Measurements from ENCODE around the gene FOXC1. TPM values are rescaled to one million over a fixed set of nuclear protein-coding genes. Genes with fewer than 3 reads are reported as not detected.

The FOXC1 gene
- total RNA-seq, 2 experiments from 2014 or later = not detected

- Histone ChIP-seq H3K4me2 (ENCODE audit: low read length) (no peak overlapping the region), H3K9me3 (ENCODE audit: low read length) (no peaks in the 10 kb centered on the region), H2AFZ (ENCODE audit: low read length) (no peak overlapping the region), H3K36me3 (ENCODE audit: insufficient read depth, low read length) (no peaks in the 10 kb centered on the region), H3K9me2 (ENCODE audit: insufficient read depth, low read length) (no peaks in the 10 kb centered on the region), H3K4me3 (ENCODE audit: low read depth, low read length, poor library complexity, severe bottlenecking) (no peak overlapping the region), H3K79me2 (ENCODE audit: insufficient read depth, low read depth, low read length) (no peaks in the 10 kb centered on the region), H4K20me1 (ENCODE audit: insufficient read depth, low read length) (no peaks in the 10 kb centered on the region; the same call in 1 of the 2 replicates), H3K4me1 (ENCODE audit: insufficient read depth, low read length, poor library complexity, severe bottlenecking) (no peaks in the 10 kb centered on the region), H3K27ac (ENCODE audit: low read depth, low read length, poor library complexity, severe bottlenecking) (no peak overlapping the region)
- CTCF ChIA-PET (ENCODE audit: unreplicated experiment) = no interaction called here
- BruUV-seq (replicated peaks) = no TSS peak
- POLR2A ChIA-PET = no interaction called here
- TF ChIP-seq CTCF (conservative IDR thresholded peaks at IDR 0.05; ENCODE audit: low read length) (no peak), EZH2phosphoT487 (IDR thresholded peaks at IDR 0.05; ENCODE audit: borderline replicate concordance, low read depth, low read length) (no peak)
- DNase-seq (ENCODE audit: low spot score) = no peak
- intact Hi-C loops (cut with micrococcal nuclease; ENCODE audit: unreplicated experiment) = no loop called here
Measured at GRCh38 chr6:1629316-1629715, 19.6 kb downstream of the FOXC1 start.

- no peak for DNase-seq (ENCODE audit: low spot score)
- no peak for TF ChIP-seq CTCF (conservative IDR thresholded peaks at IDR 0.05; ENCODE audit: low read length)
- no peak for TF ChIP-seq EZH2phosphoT487 (IDR thresholded peaks at IDR 0.05; ENCODE audit: borderline replicate concordance, low read depth, low read length)
- intact Hi-C loops (cut with micrococcal nuclease; ENCODE audit: unreplicated experiment) = no loop called here
- POLR2A ChIA-PET = no interaction called here
- Histone ChIP-seq H3K27ac (ENCODE audit: low read depth, low read length, poor library complexity, severe bottlenecking) (no peak overlapping the region), H3K4me3 (ENCODE audit: low read depth, low read length, poor library complexity, severe bottlenecking) (no peak overlapping the region), H3K79me2 (ENCODE audit: insufficient read depth, low read depth, low read length) (no peaks in the 10 kb centered on the region), H3K9me2 (ENCODE audit: insufficient read depth, low read length) (no peaks in the 10 kb centered on the region), H3K36me3 (ENCODE audit: insufficient read depth, low read length) (no peaks in the 10 kb centered on the region), H3K4me1 (ENCODE audit: insufficient read depth, low read length, poor library complexity, severe bottlenecking) (no peaks in the 10 kb centered on the region), H4K20me1 (ENCODE audit: insufficient read depth, low read length) (no peaks in the 10 kb centered on the region; the same call in 1 of the 2 replicates), H3K4me2 (ENCODE audit: low read length) (no peak overlapping the region), H2AFZ (ENCODE audit: low read length) (no peak overlapping the region), H3K9me3 (ENCODE audit: low read length) (no peaks in the 10 kb centered on the region)
- CTCF ChIA-PET (ENCODE audit: unreplicated experiment) = no interaction called here
- no TSS peak for BruUV-seq (replicated peaks)
Measured at GRCh38 chr6:1630212-1630770, 20.6 kb downstream of the FOXC1 start.

- ChIA-PET CTCF (ENCODE audit: unreplicated experiment) (no interaction called here), POLR2A (no interaction called here)
- H3K79me2 ChIP-seq (ENCODE audit: insufficient read depth, low read depth, low read length) = no peaks in the 10 kb centered on the region
- no peak overlapping the region for H2AFZ ChIP-seq (ENCODE audit: low read length)
- BruUV-seq (replicated peaks) = no TSS peak
- H3K4me3 ChIP-seq (ENCODE audit: low read depth, low read length, poor library complexity, severe bottlenecking) = no peak overlapping the region
- no peaks in the 10 kb centered on the region for H4K20me1 ChIP-seq (ENCODE audit: insufficient read depth, low read length)
- intact Hi-C loops (cut with micrococcal nuclease; ENCODE audit: unreplicated experiment) = no loop called here
- TF ChIP-seq EZH2phosphoT487 (IDR thresholded peaks at IDR 0.05; ENCODE audit: borderline replicate concordance, low read depth, low read length) (no peak), CTCF (conservative IDR thresholded peaks at IDR 0.05; ENCODE audit: low read length) (no peak)
- no peaks in the 10 kb centered on the region for H3K36me3 ChIP-seq (ENCODE audit: insufficient read depth, low read length)
- no peaks in the 10 kb centered on the region for H3K9me2 ChIP-seq (ENCODE audit: insufficient read depth, low read length)
- H3K4me1 ChIP-seq (ENCODE audit: insufficient read depth, low read length, poor library complexity, severe bottlenecking) = no peaks in the 10 kb centered on the region
- DNase-seq (ENCODE audit: low spot score) = no peak
- H3K27ac ChIP-seq (ENCODE audit: low read depth, low read length, poor library complexity, severe bottlenecking) = no peak overlapping the region
- H3K9me3 ChIP-seq (ENCODE audit: low read length) = no peaks in the 10 kb centered on the region
- H3K4me2 ChIP-seq (ENCODE audit: low read length) = no peak overlapping the region
Measured at GRCh38 chr6:1630771-1631217, 21.1 kb downstream of the FOXC1 start.
